RWPE2 (cell line): ENCODE data around the gene INTS7.

ENCODE experiments used
- ATAC-seq: fragments of 200-7000 bp; cut with Tn5 transposase; 3 replicates; pipeline ENCODE4 v1.9.1; 2021; ENCODE audit warnings: low read depth
- DNase-seq: peaks from one replicate; pipeline ENCODE4 v3.0.0-alpha.2; 2020; ENCODE audit warnings: low spot score
- H3K27ac ChIP-seq: fragments of 450-650 bp; 2 replicates; pipeline ENCODE4 v1.5.1; 2017; ENCODE audit warnings: mild to moderate bottlenecking; ENCODE audit not compliant: poor library complexity, severe bottlenecking
- H3K27me3 ChIP-seq: fragments of 250-450 bp; sonication (Bioruptor Pico); 2 replicates; pipeline ENCODE4 v1.5.1; 2021; ENCODE audit warnings: mild to moderate bottlenecking, moderate library complexity; ENCODE audit not compliant: insufficient read depth, poor library complexity, severe bottlenecking
- H3K36me3 ChIP-seq: fragments of 250-450 bp; sonication (Bioruptor Pico); 2 replicates; pipeline ENCODE4 v1.5.1; 2020; ENCODE audit warnings: low read depth, mild to moderate bottlenecking, moderate library complexity
- H3K4me1 ChIP-seq: fragments of 250-450 bp; sonication (Bioruptor Pico); 2 replicates; pipeline ENCODE4 v1.5.1; 2021; ENCODE audit warnings: mild to moderate bottlenecking, moderate library complexity; ENCODE audit not compliant: insufficient read depth, poor library complexity, severe bottlenecking
- H3K4me3 ChIP-seq: fragments of 250-450 bp; sonication (Bioruptor Pico); 2 replicates; pipeline ENCODE4 v1.5.1; 2021; ENCODE audit warnings: mild to moderate bottlenecking, moderate library complexity; ENCODE audit not compliant: severe bottlenecking
- H3K9me3 ChIP-seq: fragments of 250-450 bp; sonication (Bioruptor Pico); 2 replicates; pipeline ENCODE4 v1.5.1; 2021; ENCODE audit warnings: mild to moderate bottlenecking, moderate library complexity; ENCODE audit not compliant: severe bottlenecking
- TF ChIP-seq, protein P1 (sequence below): fragments of 450-650 bp; IDR thresholded peaks from one replicate; pipeline ENCODE4 v1.5.1; 2017; ENCODE audit warnings: mild to moderate bottlenecking, moderate library complexity; ENCODE audit not compliant: poor library complexity, severe bottlenecking

The INTS7 gene

DNA sequence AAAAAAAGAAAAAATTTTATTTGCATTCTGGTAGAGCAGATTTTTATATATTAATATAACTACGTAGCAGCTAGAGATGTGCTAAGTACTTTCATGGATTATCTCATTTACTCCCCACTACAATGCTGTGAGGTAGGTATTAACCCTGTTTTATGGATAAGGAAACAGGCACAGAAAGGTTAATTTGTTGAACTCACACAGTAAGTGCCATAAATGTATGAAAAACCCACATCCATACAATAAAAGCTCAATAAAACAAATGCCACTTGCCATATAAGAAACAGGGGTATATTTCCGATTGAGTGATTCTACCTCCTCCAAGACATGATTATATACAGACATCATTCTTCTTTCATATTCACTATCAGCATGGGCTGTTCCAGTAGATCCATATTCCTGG, 83.1 kb downstream of the INTS7 start:
- ATAC-seq = no peak
- TF ChIP-seq, protein P1, sequence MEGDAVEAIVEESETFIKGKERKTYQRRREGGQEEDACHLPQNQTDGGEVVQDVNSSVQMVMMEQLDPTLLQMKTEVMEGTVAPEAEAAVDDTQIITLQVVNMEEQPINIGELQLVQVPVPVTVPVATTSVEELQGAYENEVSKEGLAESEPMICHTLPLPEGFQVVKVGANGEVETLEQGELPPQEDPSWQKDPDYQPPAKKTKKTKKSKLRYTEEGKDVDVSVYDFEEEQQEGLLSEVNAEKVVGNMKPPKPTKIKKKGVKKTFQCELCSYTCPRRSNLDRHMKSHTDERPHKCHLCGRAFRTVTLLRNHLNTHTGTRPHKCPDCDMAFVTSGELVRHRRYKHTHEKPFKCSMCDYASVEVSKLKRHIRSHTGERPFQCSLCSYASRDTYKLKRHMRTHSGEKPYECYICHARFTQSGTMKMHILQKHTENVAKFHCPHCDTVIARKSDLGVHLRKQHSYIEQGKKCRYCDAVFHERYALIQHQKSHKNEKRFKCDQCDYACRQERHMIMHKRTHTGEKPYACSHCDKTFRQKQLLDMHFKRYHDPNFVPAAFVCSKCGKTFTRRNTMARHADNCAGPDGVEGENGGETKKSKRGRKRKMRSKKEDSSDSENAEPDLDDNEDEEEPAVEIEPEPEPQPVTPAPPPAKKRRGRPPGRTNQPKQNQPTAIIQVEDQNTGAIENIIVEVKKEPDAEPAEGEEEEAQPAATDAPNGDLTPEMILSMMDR = no peak
- Histone ChIP-seq H3K4me1 (peaks cover 13% of the 10 kb centered on the region), H3K4me3 (no peak overlapping the region), H3K36me3 (no peaks in the 10 kb centered on the region), H3K9me3 (no peaks in the 10 kb centered on the region), H3K27ac (peak overlapping the region; percentile 75), H3K27me3 (no peaks in the 10 kb centered on the region)
- no peak for DNase-seq

DNA sequence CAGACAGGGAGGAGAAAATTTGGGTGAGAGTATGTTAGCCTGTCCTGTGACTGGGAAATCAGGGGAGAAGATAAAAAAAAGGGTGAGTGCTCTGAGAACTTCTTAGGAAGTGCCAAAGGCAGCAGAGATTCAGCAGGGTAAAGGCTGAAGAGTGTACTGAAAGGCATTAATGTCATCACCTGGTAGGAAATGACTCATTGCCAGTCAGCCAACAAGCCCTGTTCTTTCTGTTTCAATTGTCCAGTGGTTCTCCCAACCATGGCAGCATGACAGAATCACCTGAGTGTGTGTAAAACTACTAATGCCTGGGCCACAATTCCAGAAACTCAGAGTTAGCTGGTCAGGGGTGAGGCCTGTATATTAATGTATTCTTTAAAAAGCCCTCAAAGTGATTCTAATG, 83.5 kb downstream of the INTS7 start:
- TF ChIP-seq, protein P1 = no peak
- Histone ChIP-seq H3K4me1 (peaks cover 13% of the 10 kb centered on the region), H3K4me3 (no peak overlapping the region), H3K9me3 (no peaks in the 10 kb centered on the region), H3K27ac (peak overlapping the region; percentile 75), H3K36me3 (no peaks in the 10 kb centered on the region), H3K27me3 (no peaks in the 10 kb centered on the region)
- DNase-seq = no peak
- peak; percentile 99 for ATAC-seq

DNA sequence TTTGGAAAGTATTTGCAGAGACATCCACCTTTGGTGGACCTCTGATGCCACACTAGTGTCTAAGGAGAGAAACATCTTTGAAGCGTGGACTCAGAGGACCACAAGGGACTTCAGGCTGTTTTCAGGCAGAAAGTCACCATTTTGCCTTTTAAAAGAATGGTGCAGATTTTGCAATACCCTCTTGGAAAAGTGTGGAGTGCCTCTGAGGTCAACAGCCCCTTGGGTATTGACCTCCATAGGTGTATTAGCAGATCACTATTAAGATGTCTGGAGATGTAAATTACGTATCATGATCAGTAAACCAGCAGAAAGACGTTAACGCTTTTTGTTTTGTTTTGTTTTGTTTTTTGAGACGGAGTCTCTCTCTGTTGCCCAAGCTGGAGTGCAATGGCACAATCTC, 87.0 kb downstream of the INTS7 start:
- no peaks in the 10 kb centered on the region for H3K36me3 ChIP-seq

DNA sequence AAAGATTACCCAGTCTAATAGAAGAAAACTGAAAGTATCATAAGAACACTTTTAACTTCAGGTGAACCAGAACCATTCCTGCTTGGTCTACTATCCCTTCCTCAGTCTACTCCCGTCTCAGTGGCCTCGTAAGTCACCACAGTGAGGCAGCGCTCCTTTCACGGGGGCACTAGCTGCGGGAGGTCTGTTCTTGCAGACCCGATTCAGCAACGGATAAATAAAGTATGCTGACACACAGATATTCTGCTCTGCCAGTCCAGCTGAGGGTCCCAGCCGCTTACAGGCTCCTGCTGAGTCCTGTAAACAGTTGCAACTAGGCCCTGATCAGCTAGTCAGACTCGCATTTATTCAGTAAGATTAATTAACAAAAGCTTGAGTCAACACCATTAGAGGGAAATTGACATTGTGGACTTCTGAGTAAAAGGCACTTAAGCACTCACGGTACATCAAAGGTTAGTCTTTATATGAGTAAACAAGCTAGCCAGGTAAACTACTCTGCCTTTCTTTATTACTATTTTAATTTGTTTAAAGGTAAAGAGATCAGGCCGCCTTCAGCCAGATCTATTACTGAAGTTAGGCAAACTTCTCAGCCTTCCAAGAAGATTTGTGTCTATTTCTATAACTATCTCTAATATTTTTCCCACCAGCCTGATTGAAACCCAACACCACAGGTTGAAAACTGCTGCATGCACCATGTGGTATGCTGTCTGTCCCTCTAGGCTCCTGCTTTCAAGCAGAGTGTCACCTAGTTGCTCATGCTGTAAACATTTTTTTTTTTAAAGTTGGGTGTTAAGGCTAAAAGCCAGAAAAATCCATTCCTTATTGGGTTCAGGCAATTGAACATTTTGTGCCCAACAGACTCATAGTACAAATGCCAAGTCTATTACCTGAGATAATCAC, 87.7 kb downstream of the INTS7 start:
- Histone ChIP-seq H3K27me3 (no peaks in the 10 kb centered on the region), H3K9me3 (no peaks in the 10 kb centered on the region), H3K27ac (no peak overlapping the region), H3K4me1 (peaks cover 17% of the 10 kb centered on the region), H3K36me3 (no peaks in the 10 kb centered on the region), H3K4me3 (no peak overlapping the region)
- TF ChIP-seq, protein P1 = no peak
- ATAC-seq = no peak
- no peak for DNase-seq

More for the DNA sequence above, 87.0 kb downstream of the INTS7 start:
- Histone ChIP-seq H3K4me1 (peaks cover 18% of the 10 kb centered on the region), H3K27ac (no peak overlapping the region), H3K4me3 (no peak overlapping the region), H3K9me3 (no peaks in the 10 kb centered on the region), H3K27me3 (no peaks in the 10 kb centered on the region)
- TF ChIP-seq, protein P1 = no peak
- no peak for DNase-seq
- ATAC-seq = no peak
